Transverse colon (tissue), 4 donors: Measurements from ENCODE around the gene SEC22A. TPM values are rescaled to one million over a fixed set of nuclear protein-coding genes. Genes with fewer than 3 reads are reported as not detected.

Source experiments
- DNase-seq: peaks from one replicate; pipeline ENCODE4 v3.0.0-alpha.2; 2019
- H3K27ac ChIP-seq, 4 donors: fragments of 200-600 bp; sonication (generic); 2 replicates each; pipeline ENCODE4 v1.5.1; 2016 to 2018; ENCODE audit warnings: inconsistent platforms in 4 of 4
- H3K27me3 ChIP-seq: fragments of 200-600 bp; sonication (generic); 2 replicates; pipeline ENCODE4 v1.5.1; 2017; ENCODE audit warnings: inconsistent platforms
- H3K36me3 ChIP-seq, 4 donors: fragments of 200-600 bp; sonication (generic); 2 replicates each; pipeline ENCODE4 v1.5.1; 2017 to 2019; ENCODE audit warnings: inconsistent platforms in 4 of 4
- H3K4me1 ChIP-seq, 4 donors: fragments of 200-600 bp; sonication (generic); 2 replicates each; pipeline ENCODE4 v1.5.1; 2017 to 2020; ENCODE audit warnings: inconsistent platforms in 4 of 4
- H3K4me3 ChIP-seq, 4 donors: fragments of 200-600 bp; sonication (generic); 1 replicate in 1 of 4; 2 replicates in 3 of 4; pipeline versions ENCODE4 v1.5.1 to v1.6.1; 2017 to 2019; ENCODE audit warnings: inconsistent platforms in 4 of 4
- H3K9me3 ChIP-seq, 2 donors: fragments of 200-600 bp; sonication (generic); 2 replicates each; pipeline ENCODE4 v1.5.1; 2017 to 2019; ENCODE audit warnings: inconsistent platforms in 2 of 2
- EP300 ChIP-seq: sonication (generic); formaldehyde crosslinking; IDR thresholded peaks from one replicate; pipeline ENCODE4 v1.6.1; 2017; ENCODE audit warnings: antibody characterized with exemption, low read depth
- POLR2A ChIP-seq: fragments of 450-650 bp; IDR thresholded peaks from one replicate; pipeline ENCODE4 v1.6.1; 2016; ENCODE audit warnings: antibody characterized with exemption, mild to moderate bottlenecking, moderate library complexity
- POLR2AphosphoS5 ChIP-seq, 3 donors: sonication (generic); formaldehyde crosslinking; IDR thresholded peaks; one replicate each; pipeline ENCODE4 v1.6.1; 2016; ENCODE audit warnings: antibody characterized with exemption in 3 of 3
- WGBS, 2 donors: methylation state at CpG; one replicate each; pipeline ENCODE4 v1.1.5; 2018; ENCODE audit warnings: low coverage in 1 of 2; 5-methylcytosine and 5-hydroxymethylcytosine counted together
- in situ Hi-C, 4 donors: fragments of 200-750 bp; cut with MboI; loops; one replicate each; pipeline versions ENCODE4 v1.15.0 to v1.15.1; 2017; ENCODE audit warnings: low sequenced_read_pairs in 3 of 4, low pct_ligation_motif_present in 1 of 4, low pct_unique_long_range_greater_than_20kb in 1 of 4
- intact Hi-C: fragments of 100-400 bp; cut with DNase I; formaldehyde crosslinking; loops from one replicate; pipeline ENCODE4 v1.15.1; 2023; ENCODE audit warnings: low total_unique reads
- total RNA-seq, 4 donors: library from RNA; depleted of rRNA; stranded (reverse); fragments of >200 nt; gene quantifications; one replicate each; pipeline ENCODE4 v1.1.0, GENCODE V29; 2016
- TF ChIP-seq, protein P1 (sequence below), 5 experiments: fragments of 200-600 bp in 3 of 5; fragments of 450-650 bp in 2 of 5; sonication (generic) in 3 of 5; IDR thresholded peaks; 1 replicate in 2 of 5; 2 replicates in 3 of 5; pipeline ENCODE4 v1.5.1; 2016 to 2017; ENCODE audit warnings: antibody characterized with exemption in 5 of 5, inconsistent platforms in 3 of 5, mild to moderate bottlenecking in 2 of 5, moderate library complexity in 1 of 5

SEC22A gene
- total RNA-seq, 4 donors from 2014 or later, result 4.5 to 33.8 (median 17.6) TPM

DNA sequence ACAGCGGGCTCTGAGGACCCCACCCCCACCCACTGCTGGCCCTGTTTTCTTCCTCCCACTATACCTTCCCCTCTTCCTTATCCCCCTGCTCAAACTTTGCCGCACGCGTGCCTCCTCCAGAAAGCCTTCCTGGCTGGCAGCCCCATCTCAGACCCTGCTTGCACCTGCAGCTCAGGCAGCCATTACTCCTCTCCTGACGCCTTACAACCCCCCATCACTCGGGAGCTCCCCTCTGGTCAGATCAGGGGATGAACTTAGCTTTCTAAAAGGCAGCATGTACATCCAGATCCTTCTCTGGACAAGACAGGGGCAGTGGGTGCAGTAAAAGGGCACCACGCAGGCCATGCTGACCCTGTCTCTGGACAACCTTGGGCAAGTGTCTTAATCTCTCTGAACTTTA is 94.5 kb downstream of the SEC22A start:
- TF ChIP-seq, protein P1, sequence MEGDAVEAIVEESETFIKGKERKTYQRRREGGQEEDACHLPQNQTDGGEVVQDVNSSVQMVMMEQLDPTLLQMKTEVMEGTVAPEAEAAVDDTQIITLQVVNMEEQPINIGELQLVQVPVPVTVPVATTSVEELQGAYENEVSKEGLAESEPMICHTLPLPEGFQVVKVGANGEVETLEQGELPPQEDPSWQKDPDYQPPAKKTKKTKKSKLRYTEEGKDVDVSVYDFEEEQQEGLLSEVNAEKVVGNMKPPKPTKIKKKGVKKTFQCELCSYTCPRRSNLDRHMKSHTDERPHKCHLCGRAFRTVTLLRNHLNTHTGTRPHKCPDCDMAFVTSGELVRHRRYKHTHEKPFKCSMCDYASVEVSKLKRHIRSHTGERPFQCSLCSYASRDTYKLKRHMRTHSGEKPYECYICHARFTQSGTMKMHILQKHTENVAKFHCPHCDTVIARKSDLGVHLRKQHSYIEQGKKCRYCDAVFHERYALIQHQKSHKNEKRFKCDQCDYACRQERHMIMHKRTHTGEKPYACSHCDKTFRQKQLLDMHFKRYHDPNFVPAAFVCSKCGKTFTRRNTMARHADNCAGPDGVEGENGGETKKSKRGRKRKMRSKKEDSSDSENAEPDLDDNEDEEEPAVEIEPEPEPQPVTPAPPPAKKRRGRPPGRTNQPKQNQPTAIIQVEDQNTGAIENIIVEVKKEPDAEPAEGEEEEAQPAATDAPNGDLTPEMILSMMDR (IDR thresholded peaks at IDR 0.05), result no peak
- TF ChIP-seq POLR2AphosphoS5 (IDR thresholded peaks at IDR 0.05) (no peak), POLR2A (no peak), EP300 (no peak)
- DNase-seq, result no peak
- intact Hi-C loops (no loop called here), in situ Hi-C loops (no loop called here)
- Histone ChIP-seq H3K4me1 (no peaks in the 10 kb centered on the region), H3K36me3 (no peaks in the 10 kb centered on the region), H3K9me3 (no peaks in the 10 kb centered on the region), H3K4me3 (no peak overlapping the region), H3K27ac (no peak overlapping the region), H3K27me3 (no peaks in the 10 kb centered on the region)
- WGBS, 2 donors, result 94 to 100% methylated on average over 2 to 7 of the region's 7 CpGs

- Histone ChIP-seq H3K4me3 (no peak overlapping the region), H3K4me1 (no peaks in the 10 kb centered on the region), H3K36me3 (no peaks in the 10 kb centered on the region), H3K27ac (no peak overlapping the region), H3K9me3 (no peaks in the 10 kb centered on the region), H3K27me3 (no peaks in the 10 kb centered on the region)
- DNase-seq, result no peak
- intact Hi-C loops (no loop called here), in situ Hi-C loops (no loop called here)
- WGBS, 2 donors, result 84% methylated on average over 13 of the region's 13 CpGs; no CpG with 5 or more reads in 1 of the 2 donors
- TF ChIP-seq, protein P1 (IDR thresholded peaks at IDR 0.05), result no peak
- no peak for TF ChIP-seq POLR2AphosphoS5 (IDR thresholded peaks at IDR 0.05)
- no peak for TF ChIP-seq EP300
- TF ChIP-seq POLR2A, result no peak
Measured at GRCh38 chr3:123296836-123297626, 95.3 kb downstream of the SEC22A start.

- intact Hi-C loops (no loop called here), in situ Hi-C loops (no loop called here)
- Histone ChIP-seq H3K27ac (no peak overlapping the region), H3K4me1 (no peaks in the 10 kb centered on the region), H3K4me3 (no peak overlapping the region), H3K27me3 (no peaks in the 10 kb centered on the region), H3K9me3 (no peaks in the 10 kb centered on the region), H3K36me3 (no peaks in the 10 kb centered on the region)
- DNase-seq, result no peak
- TF ChIP-seq POLR2A (no peak), EP300 (no peak)
- TF ChIP-seq, protein P1 (IDR thresholded peaks at IDR 0.05), result no peak
- WGBS, 2 donors, result 76 to 100% methylated on average over 1 to 6 of the region's 6 CpGs
Measured at GRCh38 chr3:123297627-123297899, 95.8 kb downstream of the SEC22A start.

- Histone ChIP-seq H3K27me3 (no peaks in the 10 kb centered on the region), H3K27ac (no peak overlapping the region), H3K36me3 (no peaks in the 10 kb centered on the region), H3K4me1 (no peaks in the 10 kb centered on the region), H3K9me3 (no peaks in the 10 kb centered on the region), H3K4me3 (no peak overlapping the region)
- 76 to 100% methylated on average over 1 to 5 of the region's 5 CpGs for WGBS, 2 donors
- in situ Hi-C loops (no loop called here), intact Hi-C loops (no loop called here)
- no peak for DNase-seq
- TF ChIP-seq, protein P1 (IDR thresholded peaks at IDR 0.05), result no peak
- TF ChIP-seq EP300, result no peak
- no peak for TF ChIP-seq POLR2A
- TF ChIP-seq POLR2AphosphoS5 (IDR thresholded peaks at IDR 0.05), result no peak
Measured at GRCh38 chr3:123298903-123299302, 97.2 kb downstream of the SEC22A start.
